ENCODE results near the gene CD22.

DNA sequence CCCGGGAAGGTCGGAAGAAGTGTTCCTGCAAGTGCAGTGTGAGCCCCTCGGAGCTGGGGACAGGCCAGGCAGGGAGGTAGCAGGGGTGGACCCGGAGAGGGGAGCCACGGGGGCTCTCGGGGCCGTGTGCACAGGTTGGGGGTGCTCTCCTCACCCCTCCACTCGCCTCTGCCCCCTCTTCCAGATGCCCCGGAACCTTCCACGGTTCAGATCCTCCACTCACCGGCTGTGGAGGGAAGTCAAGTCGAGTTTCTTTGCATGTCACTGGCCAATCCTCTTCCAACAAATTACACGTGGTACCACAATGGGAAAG lies 9.0 kb downstream of the CD22 start:
- TF ChIP-seq, protein P1, sequence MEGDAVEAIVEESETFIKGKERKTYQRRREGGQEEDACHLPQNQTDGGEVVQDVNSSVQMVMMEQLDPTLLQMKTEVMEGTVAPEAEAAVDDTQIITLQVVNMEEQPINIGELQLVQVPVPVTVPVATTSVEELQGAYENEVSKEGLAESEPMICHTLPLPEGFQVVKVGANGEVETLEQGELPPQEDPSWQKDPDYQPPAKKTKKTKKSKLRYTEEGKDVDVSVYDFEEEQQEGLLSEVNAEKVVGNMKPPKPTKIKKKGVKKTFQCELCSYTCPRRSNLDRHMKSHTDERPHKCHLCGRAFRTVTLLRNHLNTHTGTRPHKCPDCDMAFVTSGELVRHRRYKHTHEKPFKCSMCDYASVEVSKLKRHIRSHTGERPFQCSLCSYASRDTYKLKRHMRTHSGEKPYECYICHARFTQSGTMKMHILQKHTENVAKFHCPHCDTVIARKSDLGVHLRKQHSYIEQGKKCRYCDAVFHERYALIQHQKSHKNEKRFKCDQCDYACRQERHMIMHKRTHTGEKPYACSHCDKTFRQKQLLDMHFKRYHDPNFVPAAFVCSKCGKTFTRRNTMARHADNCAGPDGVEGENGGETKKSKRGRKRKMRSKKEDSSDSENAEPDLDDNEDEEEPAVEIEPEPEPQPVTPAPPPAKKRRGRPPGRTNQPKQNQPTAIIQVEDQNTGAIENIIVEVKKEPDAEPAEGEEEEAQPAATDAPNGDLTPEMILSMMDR (IDR thresholded peaks at IDR 0.05) = no peak
- no peak for TF ChIP-seq POLR2A (IDR thresholded peaks at IDR 0.05)
- TF ChIP-seq POLR2AphosphoS5 (IDR thresholded peaks at IDR 0.05) = no peak

Data from prostate gland (tissue), 2 donors.